Stimulated activated CD4-positive, alpha-beta T cell treated with anti-CD3 and anti-CD28 coated beads, TNF-alpha, amount 100 ng/mL, for 4 hours (primary cell): ENCODE measurements around the gene ATG4C.
A peak's percentile ranks its signal among the peaks of the same experiment; 100 is the strongest.
"Not testable (repeated sequence)": the region's sequence is repeated elsewhere in the genome, so short reads cannot be mapped to it uniquely, and the experiment has no call there.

Source experiments
- DNase-seq, 3 experiments: peaks; one replicate each; pipeline ENCODE4 v3.0.0-alpha.2; 2020; ENCODE audit warnings: low read depth in 3 of 3

The ATG4C gene

GRCh38 chr1:62783736-62784508 lies at the start of gene ATG4C:
Gene ATG4C (plus strand): TSS chr1:62784132. CDS start chr1:62803787, 19,655 bp downstream.
- DNase-seq = peak; percentile 69 to 87 (median 86)

- no peak for DNase-seq
Measured at GRCh38 chr1:62735491-62736171, 48.3 kb upstream of the ATG4C start.

GRCh38 chr1:62740701-62741100 lies 43.2 kb upstream of the ATG4C start:
- not testable (repeated sequence) for DNase-seq

- no peak for DNase-seq
Measured at GRCh38 chr1:62744611-62745577, 39.0 kb upstream of the ATG4C start.

- no peak for DNase-seq
Measured at GRCh38 chr1:62746086-62746808, 37.7 kb upstream of the ATG4C start.

GRCh38 chr1:62746809-62747138 lies 37.2 kb upstream of the ATG4C start:
- no peak for DNase-seq

GRCh38 chr1:62753031-62753965 lies 30.6 kb upstream of the ATG4C start:
- DNase-seq = no peak

- not testable (repeated sequence) for DNase-seq
Measured at GRCh38 chr1:62754938-62755337, 29.0 kb upstream of the ATG4C start.

- DNase-seq = not testable (repeated sequence)
Measured at GRCh38 chr1:62756255-62756884, 27.6 kb upstream of the ATG4C start.

GRCh38 chr1:62759232-62759875 lies 24.6 kb upstream of the ATG4C start:
- DNase-seq = not testable (repeated sequence)

GRCh38 chr1:62760021-62760782 lies 23.7 kb upstream of the ATG4C start:
- DNase-seq = not testable (repeated sequence)

- DNase-seq = not testable (repeated sequence)
Measured at GRCh38 chr1:62761223-62761870, 22.6 kb upstream of the ATG4C start.

GRCh38 chr1:62762027-62762426 lies 21.9 kb upstream of the ATG4C start:
- not testable (repeated sequence) for DNase-seq

- DNase-seq = no peak
Measured at GRCh38 chr1:62765981-62766380, 18.0 kb upstream of the ATG4C start.

GRCh38 chr1:62768551-62768950 lies 15.4 kb upstream of the ATG4C start:
- DNase-seq = not testable (repeated sequence)

GRCh38 chr1:62772607-62773295 lies 11.2 kb upstream of the ATG4C start:
- no peak for DNase-seq

- DNase-seq = no peak
Measured at GRCh38 chr1:62774006-62774405, 9.9 kb upstream of the ATG4C start.
